ENCODE measurements around the gene GPR153.
"Not testable (repeated sequence)": the region's sequence is repeated elsewhere in the genome, so short reads cannot be mapped to it uniquely, and the experiment has no call there.

GPR153 gene

DNA sequence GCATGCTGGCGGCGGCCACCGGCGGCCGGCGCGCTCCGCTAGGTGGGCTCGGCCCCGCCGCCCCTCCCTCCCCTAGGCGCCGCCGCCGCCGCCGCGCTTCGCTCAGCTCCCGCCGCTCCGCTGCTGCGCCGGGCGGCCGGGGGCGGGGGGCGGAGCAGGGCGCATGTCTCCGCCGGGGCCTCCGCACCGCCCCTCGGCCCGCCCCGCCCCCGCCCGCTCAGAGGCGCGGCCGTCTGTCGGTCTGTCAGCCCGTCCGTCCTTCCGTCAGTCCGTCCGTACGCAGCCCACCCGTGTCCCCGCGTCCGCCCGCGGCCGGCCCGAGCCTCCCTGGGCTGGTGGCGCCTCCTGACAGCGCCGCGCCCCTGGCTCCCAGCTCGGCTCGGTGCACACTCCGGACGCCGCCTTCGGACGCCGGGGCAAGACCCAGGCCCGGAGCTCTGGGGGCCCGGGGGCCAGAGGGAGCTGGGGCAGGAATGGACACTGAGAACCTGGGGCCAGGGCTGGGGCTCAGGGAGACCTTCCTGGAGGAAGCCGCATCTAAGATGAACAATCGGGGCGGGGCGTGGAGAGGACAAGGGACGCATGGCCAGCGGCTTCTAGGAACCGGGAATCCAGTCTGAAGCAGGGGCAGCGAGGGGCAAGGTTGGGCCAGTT, at the start of gene GPR153:
TSS of gene GPR153 (minus strand) at position 138 of the 654 bp plus-strand sequence. CDS start 6,193 bp downstream, outside the sequence.
- DNase-seq (ENCODE audit: low read depth), result no peak
- TF ChIP-seq, protein P1, sequence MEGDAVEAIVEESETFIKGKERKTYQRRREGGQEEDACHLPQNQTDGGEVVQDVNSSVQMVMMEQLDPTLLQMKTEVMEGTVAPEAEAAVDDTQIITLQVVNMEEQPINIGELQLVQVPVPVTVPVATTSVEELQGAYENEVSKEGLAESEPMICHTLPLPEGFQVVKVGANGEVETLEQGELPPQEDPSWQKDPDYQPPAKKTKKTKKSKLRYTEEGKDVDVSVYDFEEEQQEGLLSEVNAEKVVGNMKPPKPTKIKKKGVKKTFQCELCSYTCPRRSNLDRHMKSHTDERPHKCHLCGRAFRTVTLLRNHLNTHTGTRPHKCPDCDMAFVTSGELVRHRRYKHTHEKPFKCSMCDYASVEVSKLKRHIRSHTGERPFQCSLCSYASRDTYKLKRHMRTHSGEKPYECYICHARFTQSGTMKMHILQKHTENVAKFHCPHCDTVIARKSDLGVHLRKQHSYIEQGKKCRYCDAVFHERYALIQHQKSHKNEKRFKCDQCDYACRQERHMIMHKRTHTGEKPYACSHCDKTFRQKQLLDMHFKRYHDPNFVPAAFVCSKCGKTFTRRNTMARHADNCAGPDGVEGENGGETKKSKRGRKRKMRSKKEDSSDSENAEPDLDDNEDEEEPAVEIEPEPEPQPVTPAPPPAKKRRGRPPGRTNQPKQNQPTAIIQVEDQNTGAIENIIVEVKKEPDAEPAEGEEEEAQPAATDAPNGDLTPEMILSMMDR (conservative IDR thresholded peaks at IDR 0.05; ENCODE audit: low read depth, low read length), result no peak
- peak within 1 kb of the TSS; percentile 38 for H3K4me3 ChIP-seq (ENCODE audit: low read length)

DNA sequence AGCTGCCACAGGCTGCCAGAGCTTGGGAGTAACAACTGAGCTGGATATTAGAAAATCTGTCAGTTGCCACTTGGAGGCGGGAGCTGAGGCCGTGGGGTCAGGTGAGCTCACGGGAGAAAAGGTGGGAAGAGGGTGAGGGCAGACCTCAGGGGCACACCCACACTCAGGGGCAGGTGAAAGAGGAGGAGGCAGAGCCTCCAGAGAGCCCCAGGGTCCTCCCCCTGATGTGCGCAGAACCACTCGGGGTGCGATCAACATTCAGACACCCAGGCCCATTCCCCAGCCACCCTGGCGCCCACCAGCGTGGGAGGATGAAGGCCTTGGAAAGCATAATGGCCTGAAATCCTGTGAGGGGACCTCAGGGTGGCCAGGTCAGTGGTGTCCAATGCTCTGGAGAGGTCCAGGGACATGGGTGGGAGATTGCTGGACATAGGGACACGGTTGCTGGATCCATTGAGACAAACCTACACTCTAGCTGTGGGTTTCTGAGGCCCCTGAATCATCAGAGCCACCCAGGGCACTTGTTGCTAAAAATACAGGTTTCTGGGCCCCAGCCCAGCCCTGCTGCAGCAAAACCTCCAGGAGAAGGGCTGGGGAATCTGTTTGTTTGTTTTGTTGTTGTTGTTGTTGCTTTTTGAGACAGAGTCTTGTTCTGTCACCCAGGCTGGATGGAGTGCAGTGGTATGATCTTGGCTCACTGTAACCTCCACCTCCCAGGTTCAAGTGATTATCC, 49.4 kb upstream of the GPR153 start:
- no peak for DNase-seq (ENCODE audit: low read depth)
- H3K4me3 ChIP-seq (ENCODE audit: low read length), result no peak overlapping the region
- TF ChIP-seq, protein P1 (conservative IDR thresholded peaks at IDR 0.05; ENCODE audit: low read depth, low read length), result no peak

DNA sequence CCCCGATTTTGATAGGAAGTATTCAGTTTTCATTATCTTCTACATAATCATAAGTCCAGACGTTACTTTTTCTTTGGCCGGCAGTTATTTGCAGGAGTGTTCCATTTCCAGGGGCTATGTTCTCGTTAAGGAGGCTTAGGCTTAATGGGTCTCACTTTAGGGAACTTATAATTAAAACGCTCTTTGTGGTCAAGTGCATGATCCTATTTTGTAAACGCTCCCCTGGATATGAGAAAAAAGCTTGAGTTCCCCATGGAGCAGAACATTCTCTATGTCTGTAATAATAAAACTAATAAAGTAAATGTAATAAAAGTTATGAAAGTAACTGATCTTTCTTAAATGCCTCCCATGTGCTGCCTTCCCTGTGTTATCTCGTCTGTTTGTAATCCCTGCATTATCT, 48.7 kb upstream of the GPR153 start:
- no peak overlapping the region for H3K4me3 ChIP-seq (ENCODE audit: low read length)
- TF ChIP-seq, protein P1 (conservative IDR thresholded peaks at IDR 0.05; ENCODE audit: low read depth, low read length), result no peak
- no peak for DNase-seq (ENCODE audit: low read depth)

- no peak overlapping the region for H3K4me3 ChIP-seq (ENCODE audit: low read length)
- DNase-seq (ENCODE audit: low read depth), result no peak
- TF ChIP-seq, protein P1 (conservative IDR thresholded peaks at IDR 0.05; ENCODE audit: low read depth, low read length), result no peak
Measured at GRCh38 chr1:6308449-6308848, 47.6 kb upstream of the GPR153 start.

GRCh38 chr1:6307682-6308081, 46.8 kb upstream of the GPR153 start:
- H3K4me3 ChIP-seq (ENCODE audit: low read length); DNase-seq (ENCODE audit: low read depth): not testable (repeated sequence)

DNA sequence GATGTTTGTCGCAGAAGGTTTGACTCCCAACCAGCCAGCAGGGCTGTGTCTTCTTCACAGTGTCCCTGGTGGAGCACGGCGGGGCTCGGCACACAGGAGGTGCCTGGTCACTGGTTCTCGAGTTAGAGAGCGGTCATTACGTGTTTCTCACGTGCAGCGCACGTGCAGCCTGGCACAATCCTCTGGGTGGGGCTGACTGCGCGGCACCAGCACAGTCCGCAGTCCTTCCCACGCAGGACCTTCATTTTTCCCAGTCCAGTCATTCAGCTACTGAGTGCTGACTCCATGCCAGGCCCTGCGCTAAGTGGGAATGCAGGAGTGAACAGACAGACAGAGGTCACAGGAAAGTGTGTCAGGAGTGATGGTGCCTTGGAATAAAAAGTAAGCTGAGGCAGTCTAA, 46.2 kb upstream of the GPR153 start:
- H3K4me3 ChIP-seq (ENCODE audit: low read length), result no peak overlapping the region
- DNase-seq (ENCODE audit: low read depth), result no peak
- TF ChIP-seq, protein P1 (conservative IDR thresholded peaks at IDR 0.05; ENCODE audit: low read depth, low read length), result no peak

DNA sequence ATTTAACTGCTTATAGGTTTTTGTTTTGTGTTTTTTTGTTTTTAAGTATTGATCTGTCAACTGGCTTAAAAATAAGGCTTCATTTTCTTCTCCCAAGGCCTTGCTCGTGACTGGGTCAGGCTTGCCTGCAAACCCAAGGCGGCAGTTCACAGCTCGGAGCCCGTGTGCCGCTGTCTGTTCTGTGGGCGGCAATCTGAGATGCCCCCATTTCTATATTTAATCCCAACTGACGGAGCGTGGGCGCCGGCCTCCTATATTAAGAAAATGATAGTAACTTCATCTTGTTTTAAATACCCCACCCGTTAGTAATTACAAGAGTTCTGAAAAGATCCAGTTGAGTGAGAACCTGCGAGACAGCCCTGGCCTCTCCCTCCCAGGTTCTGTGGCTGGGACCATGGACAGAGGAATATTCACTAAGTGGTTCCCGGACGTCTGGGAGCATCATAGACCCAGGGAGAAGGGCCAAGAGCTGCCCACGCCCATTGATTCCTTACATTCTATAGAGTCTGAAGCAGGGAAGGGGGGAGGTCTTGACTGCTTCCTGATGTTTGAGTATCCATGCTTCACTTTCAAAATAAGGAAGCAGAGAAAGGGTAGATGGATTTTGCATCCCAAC, 42.6 kb upstream of the GPR153 start:
- TF ChIP-seq, protein P1 (conservative IDR thresholded peaks at IDR 0.05; ENCODE audit: low read depth, low read length), result no peak
- no peak for DNase-seq (ENCODE audit: low read depth)
- H3K4me3 ChIP-seq (ENCODE audit: low read length), result no peak overlapping the region

Data from retinal pigment epithelial cell (primary cell).